ENCODE data around the gene SLC9A7.
A peak's percentile ranks its signal among the peaks of the same experiment; 100 is the strongest.

The SLC9A7 gene

DNA sequence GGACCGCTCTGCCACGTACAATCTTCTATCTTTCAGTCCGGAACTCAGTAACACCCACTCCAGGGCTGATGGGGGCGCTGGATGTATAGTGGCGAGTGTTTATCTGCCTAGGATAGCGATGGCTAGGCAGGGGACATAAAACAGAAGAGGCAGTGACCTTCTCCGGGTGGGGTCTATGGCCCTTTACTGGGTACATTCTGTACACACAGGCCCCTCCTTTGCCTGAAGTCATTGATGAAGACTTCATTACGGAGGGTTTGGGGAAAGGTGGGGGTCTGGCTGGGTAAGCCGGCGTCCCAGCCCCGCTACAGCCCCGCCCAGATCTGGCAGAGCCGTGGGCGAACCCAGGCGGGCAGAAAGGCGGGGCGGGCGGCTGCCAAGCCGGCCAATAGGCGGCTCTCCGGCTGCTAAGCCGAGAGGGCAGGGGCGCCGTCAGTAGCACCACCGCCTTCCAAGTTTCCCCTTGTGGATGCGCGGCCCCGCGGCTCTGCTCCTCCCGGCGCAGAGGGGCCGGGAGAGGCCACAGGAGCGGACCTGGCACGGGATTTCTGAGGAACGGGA is 185.5 kb downstream of the SLC9A7 start, which contains the start of gene CHST7:
CHST7 (plus strand) TSS at position 435 of the 561 bp plus-strand sequence. CDS start 167 bp downstream, outside the sequence.
- DNase-seq (ENCODE audit: low spot score), result peak; percentile 41
- in situ Hi-C loops (cut with MboI; ENCODE audit: low sequenced_read_pairs, unreplicated experiment), result loop anchor here (10.0 kb wide), 1 partner anchor 61 kb away; no protein-coding TSS in a partner anchor
- TF ChIP-seq, protein P1, sequence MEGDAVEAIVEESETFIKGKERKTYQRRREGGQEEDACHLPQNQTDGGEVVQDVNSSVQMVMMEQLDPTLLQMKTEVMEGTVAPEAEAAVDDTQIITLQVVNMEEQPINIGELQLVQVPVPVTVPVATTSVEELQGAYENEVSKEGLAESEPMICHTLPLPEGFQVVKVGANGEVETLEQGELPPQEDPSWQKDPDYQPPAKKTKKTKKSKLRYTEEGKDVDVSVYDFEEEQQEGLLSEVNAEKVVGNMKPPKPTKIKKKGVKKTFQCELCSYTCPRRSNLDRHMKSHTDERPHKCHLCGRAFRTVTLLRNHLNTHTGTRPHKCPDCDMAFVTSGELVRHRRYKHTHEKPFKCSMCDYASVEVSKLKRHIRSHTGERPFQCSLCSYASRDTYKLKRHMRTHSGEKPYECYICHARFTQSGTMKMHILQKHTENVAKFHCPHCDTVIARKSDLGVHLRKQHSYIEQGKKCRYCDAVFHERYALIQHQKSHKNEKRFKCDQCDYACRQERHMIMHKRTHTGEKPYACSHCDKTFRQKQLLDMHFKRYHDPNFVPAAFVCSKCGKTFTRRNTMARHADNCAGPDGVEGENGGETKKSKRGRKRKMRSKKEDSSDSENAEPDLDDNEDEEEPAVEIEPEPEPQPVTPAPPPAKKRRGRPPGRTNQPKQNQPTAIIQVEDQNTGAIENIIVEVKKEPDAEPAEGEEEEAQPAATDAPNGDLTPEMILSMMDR (IDR thresholded peaks at IDR 0.05; ENCODE audit: borderline replicate concordance, control extremely low read depth, extremely low read depth, insufficient read depth, missing control alignments), result peak; percentile 41

DNA sequence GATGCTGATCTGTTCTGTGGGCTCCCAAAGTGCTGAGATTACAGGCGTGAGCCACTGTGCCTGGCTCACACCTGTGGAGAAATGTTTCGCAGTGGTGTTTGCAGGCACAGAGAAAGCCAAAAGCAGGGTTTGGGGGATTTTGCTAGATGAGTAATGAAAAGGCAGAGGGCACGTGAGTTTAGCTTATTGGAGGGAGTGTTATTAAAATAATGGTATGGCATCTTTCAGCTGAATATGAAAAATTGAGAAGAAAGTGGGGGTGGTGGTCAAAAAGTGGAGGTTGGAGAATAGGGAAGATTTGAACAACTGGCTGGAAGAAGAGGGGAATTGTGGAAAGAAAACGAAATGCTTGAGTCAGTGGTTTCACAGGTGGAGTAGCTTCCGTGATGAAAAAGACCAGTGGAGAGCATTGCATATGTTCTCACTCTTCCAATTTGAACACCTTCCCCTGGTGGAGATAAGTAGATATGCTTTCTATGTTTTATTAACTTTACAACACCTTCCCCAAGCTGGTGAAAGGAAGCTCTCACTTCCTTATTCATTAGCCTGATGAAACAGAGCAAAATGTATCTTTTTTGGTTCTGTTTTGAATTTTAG is 186.5 kb downstream of the SLC9A7 start:
- in situ Hi-C loops (cut with MboI; ENCODE audit: low sequenced_read_pairs, unreplicated experiment), result loop anchor here (10.0 kb wide), 1 partner anchor 62 kb away; no protein-coding TSS in a partner anchor
- peak; percentile 46 for DNase-seq (ENCODE audit: low spot score)
- TF ChIP-seq, protein P1 (IDR thresholded peaks at IDR 0.05; ENCODE audit: borderline replicate concordance, control extremely low read depth, extremely low read depth, insufficient read depth, missing control alignments), result no peak

DNA sequence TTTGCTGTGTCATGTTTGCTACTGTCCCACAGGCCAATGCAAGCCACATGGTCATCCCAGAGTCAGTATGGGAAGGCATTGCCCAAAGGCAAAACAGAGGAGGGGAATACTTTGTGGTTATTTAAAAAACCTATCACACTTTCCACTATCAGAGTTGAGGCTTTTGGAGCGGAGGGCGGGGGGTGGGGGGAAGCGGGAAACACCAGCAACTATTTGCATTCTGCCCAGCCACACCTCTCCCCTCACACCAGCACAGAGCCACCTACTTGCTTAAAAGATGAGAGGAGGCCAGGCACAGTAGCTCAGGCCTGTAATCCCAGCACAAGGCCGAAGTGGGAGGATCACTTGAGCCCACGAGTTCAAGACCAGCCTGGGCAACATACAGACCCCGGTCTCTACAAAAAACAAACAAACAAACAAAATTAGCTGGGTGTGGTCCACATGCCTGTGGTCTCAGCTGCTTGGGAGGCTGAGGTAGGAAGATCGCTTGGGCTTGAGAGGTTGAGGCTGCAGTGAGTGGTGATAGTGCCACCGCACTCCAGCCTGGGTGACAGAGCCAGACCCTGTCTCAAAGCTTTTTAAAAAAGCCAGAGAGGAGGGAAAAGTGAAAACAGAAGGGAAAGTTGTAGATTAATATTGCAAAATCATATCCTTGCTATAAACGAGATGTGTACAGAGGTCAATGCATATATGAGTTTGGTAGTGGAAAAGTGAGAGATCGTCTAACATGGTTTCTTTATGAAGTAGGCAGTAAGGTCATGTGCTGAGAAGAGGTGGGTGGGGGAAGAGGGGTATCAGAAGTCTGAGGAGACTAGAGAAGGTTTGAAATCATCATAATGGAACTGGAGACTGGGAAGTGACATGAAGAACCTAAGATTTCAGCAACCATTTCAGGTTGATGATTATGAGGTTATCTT is 187.2 kb downstream of the SLC9A7 start:
- TF ChIP-seq, protein P1 (IDR thresholded peaks at IDR 0.05; ENCODE audit: borderline replicate concordance, control extremely low read depth, extremely low read depth, insufficient read depth, missing control alignments), result no peak
- DNase-seq (ENCODE audit: low spot score), result peak; percentile 49
- in situ Hi-C loops (cut with MboI; ENCODE audit: low sequenced_read_pairs, unreplicated experiment), result loop anchor here (10.0 kb wide), 1 partner anchor 63 kb away; no protein-coding TSS in a partner anchor

DNA sequence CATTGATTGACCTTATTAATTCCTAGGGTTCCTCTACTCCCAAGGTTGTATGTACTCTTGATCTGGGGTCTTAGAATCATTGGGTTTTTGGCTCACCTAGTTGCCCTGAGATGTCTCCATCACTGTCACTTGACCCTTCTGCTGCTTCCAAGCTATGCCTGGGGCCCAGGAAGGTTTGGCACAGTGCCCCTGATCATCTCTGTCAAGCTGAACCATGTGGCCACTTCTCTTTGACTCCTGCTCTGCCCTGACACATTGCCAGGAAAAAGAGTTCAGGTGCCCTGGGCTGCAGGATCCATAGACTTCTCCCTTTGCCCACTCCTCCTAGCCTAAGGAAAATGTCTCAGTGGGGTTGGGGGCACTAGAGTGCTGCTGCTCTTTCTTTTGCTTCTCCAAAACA is 189.3 kb downstream of the SLC9A7 start:
- TF ChIP-seq, protein P1 (IDR thresholded peaks at IDR 0.05; ENCODE audit: borderline replicate concordance, control extremely low read depth, extremely low read depth, insufficient read depth, missing control alignments), result no peak
- no peak for DNase-seq (ENCODE audit: low spot score)
- in situ Hi-C loops (cut with MboI; ENCODE audit: low sequenced_read_pairs, unreplicated experiment), result loop anchor here (10.0 kb wide), 1 partner anchor 65 kb away; no protein-coding TSS in a partner anchor

DNA sequence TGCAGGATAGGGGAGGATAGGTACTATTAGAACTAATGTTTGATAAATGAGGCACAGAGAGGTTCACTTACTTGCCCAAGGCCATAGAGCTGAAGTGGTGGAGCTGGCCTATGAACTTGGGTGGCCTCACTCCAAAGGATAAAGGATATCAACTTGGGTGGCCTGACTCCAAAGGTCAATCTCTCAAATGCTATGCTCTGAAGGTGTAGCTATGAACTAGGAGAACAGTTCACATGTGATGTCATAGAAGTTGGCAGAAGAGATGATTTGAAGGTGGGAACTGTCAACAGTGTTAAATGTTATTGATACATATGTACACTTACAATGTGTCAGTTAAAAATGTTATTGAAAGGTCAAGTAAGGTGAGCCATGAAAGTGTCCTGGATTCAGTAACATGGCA is 191.5 kb downstream of the SLC9A7 start:
- TF ChIP-seq, protein P1 (IDR thresholded peaks at IDR 0.05; ENCODE audit: borderline replicate concordance, control extremely low read depth, extremely low read depth, insufficient read depth, missing control alignments), result no peak
- no peak for DNase-seq (ENCODE audit: low spot score)
- in situ Hi-C loops (cut with MboI; ENCODE audit: low sequenced_read_pairs, unreplicated experiment), result no loop called here
